Thyroid gland (tissue), 4 donors: Measurements from ENCODE around the gene AKT1S1. TPM values are rescaled to one million over a fixed set of nuclear protein-coding genes. Genes with fewer than 3 reads are reported as not detected.

Experiments used
- DNase-seq, 2 donors: peaks; one replicate each; pipeline ENCODE4 v3.0.0-alpha.2; 2019
- H3K27ac ChIP-seq, 3 donors: fragments of 200-600 bp; sonication (generic); 1 replicate in 2 of 3; 2 replicates in 1 of 3; pipeline ENCODE4 v1.5.1; 2016 to 2019; ENCODE audit warnings: mild to moderate bottlenecking in 1 of 3, moderate library complexity in 1 of 3
- H3K27me3 ChIP-seq: fragments of 200-600 bp; sonication (generic); one replicate; pipeline ENCODE4 v1.5.1; 2019
- H3K36me3 ChIP-seq, 2 donors: fragments of 200-600 bp; sonication (generic); one replicate each; pipeline ENCODE4 v1.5.1; 2016 to 2019
- H3K4me1 ChIP-seq, 2 donors: fragments of 200-600 bp; sonication (generic); one replicate each; pipeline ENCODE4 v1.5.1; 2017 to 2019
- H3K4me3 ChIP-seq, 3 donors: fragments of 200-600 bp; sonication (generic); replicated peaks in 1 of 3; 1 replicate in 2 of 3; 2 replicates in 1 of 3; pipeline ENCODE4 v1.5.1; 2016; ENCODE audit warnings: mild to moderate bottlenecking in 1 of 3
- H3K9me3 ChIP-seq: fragments of 200-600 bp; sonication (generic); one replicate; pipeline ENCODE4 v1.5.1; 2017
- POLR2A ChIP-seq, 2 donors: fragments of 450-650 bp; IDR thresholded peaks; one replicate each; pipeline ENCODE4 v1.6.1; 2017; ENCODE audit warnings: antibody characterized with exemption in 2 of 2, mild to moderate bottlenecking in 2 of 2, moderate library complexity in 1 of 2
- WGBS, 2 donors: methylation state at CpG; one replicate each; pipeline ENCODE4 v1.1.5; 2017; 5-methylcytosine and 5-hydroxymethylcytosine counted together
- intact Hi-C: fragments of 100-400 bp; cut with DNase I; formaldehyde crosslinking; loops from one replicate; pipeline ENCODE4 v1.15.1; 2023
- total RNA-seq, 4 donors: library from RNA; depleted of rRNA; stranded (reverse); fragments of >200 nt; gene quantifications; one replicate each; pipeline ENCODE4 v1.2.3, GENCODE V29; 2016
- TF ChIP-seq, protein P1 (sequence below), 6 experiments: fragments of 200-600 bp in 3 of 6; fragments of 450-650 bp in 3 of 6; sonication (generic) in 3 of 6; IDR thresholded peaks; one replicate each; pipeline ENCODE4 v1.5.1; 2016 to 2019; ENCODE audit warnings: antibody characterized with exemption in 6 of 6, mild to moderate bottlenecking in 2 of 6, inconsistent platforms in 1 of 6, moderate library complexity in 1 of 6

The AKT1S1 gene
- total RNA-seq, 4 donors from 2014 or later = 16.7 to 26.0 (median 21.5) TPM

DNA sequence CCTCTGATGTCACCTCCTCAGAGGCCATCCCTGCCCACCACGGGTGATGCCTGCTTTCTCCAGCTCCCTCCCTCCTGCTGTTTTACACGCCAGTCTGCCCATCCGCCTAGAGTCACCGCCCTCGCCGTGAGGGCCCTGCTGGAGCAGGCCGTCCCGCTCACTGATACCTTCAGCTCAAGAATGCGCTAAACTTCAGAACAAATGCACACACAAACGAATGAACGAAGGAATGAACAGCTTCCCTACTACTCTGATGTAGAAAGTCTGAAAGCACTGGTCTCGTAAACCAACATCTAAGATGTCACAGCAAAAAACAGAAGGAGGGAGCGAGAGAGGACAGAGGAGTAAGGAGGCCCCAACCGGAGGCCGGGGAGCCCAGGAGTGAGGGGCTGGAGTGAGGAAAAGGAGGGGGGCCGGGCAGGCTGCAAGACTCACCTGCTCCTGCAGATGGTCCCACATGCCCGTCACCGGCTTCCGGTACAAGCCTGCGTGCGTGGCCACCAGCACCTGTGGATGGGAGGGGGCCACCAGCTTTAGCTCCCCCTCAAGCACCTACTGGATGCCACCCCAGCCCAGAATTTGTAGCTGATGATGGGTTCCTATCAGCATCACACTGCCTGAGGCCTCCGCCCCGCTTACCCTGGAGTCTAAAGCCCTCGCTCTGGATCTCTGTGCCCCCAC, 13.8 kb downstream of the AKT1S1 start:
- H3K36me3 ChIP-seq = peaks cover 17 to 30% of the 10 kb centered on the region in 2 donors
- TF ChIP-seq, protein P1, sequence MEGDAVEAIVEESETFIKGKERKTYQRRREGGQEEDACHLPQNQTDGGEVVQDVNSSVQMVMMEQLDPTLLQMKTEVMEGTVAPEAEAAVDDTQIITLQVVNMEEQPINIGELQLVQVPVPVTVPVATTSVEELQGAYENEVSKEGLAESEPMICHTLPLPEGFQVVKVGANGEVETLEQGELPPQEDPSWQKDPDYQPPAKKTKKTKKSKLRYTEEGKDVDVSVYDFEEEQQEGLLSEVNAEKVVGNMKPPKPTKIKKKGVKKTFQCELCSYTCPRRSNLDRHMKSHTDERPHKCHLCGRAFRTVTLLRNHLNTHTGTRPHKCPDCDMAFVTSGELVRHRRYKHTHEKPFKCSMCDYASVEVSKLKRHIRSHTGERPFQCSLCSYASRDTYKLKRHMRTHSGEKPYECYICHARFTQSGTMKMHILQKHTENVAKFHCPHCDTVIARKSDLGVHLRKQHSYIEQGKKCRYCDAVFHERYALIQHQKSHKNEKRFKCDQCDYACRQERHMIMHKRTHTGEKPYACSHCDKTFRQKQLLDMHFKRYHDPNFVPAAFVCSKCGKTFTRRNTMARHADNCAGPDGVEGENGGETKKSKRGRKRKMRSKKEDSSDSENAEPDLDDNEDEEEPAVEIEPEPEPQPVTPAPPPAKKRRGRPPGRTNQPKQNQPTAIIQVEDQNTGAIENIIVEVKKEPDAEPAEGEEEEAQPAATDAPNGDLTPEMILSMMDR (IDR thresholded peaks at IDR 0.05) = no peak
- TF ChIP-seq POLR2A (IDR thresholded peaks at IDR 0.05) = no peak
- DNase-seq = no peak
- H3K4me3 ChIP-seq = no peak overlapping the region
- intact Hi-C loops = no loop called here
- no peaks in the 10 kb centered on the region for H3K9me3 ChIP-seq
- peaks cover 8 to 27% of the 10 kb centered on the region in 2 donors for H3K4me1 ChIP-seq
- H3K27me3 ChIP-seq = no peaks in the 10 kb centered on the region
- H3K27ac ChIP-seq = no peak overlapping the region
- WGBS, 2 donors = 93 to 94% methylated on average over 24 of the region's 24 CpGs

- Histone ChIP-seq H3K27ac (no peak overlapping the region), H3K4me1 (peaks cover 7 to 22% of the 10 kb centered on the region in 2 donors)
- 70 to 78% methylated on average over 28 to 41 of the region's 49 CpGs for WGBS, 2 donors
Measured at GRCh38 chr19:49862391-49863253, 14.5 kb downstream of the AKT1S1 start.

DNA sequence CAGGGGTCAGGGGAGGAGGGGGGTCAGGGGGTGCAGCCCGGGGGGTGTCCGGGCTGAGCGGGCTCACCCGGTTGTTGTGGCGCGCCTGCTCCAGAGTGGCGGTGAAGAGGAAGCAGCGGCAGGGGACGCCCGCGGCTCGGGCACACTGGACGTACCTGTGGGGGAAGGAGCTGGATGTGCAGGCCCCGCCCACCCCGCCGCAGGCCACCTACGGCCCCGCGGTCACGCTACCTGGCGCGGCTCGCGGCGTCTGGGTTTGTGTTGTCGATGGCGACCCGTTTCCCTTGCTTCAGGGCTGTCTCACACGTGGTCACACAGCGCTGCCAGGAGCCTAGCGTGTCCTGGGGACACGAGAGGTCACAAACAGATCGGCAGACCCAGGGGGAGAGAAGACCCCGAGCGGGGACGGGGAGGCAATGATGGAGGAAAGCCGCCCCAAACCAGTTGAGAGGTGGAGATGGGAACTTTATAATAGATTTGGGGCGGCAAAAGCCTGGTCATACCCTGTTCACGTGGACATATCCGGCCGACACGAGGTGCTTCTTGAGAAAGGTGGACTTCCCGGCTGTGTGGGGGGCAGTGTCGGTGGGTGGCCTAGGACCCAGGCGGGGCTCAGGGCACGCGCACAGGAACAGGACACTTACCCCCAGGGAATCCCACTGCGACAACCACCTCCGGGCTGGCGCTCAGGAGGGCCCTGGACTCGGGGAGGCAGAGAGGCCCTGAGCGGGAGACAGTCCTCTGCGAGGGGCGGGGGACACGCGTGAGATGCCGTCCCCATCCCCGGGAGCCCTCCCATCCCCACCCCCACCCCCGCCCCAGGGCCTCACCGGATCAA, 15.4 kb downstream of the AKT1S1 start:
- H3K4me3 ChIP-seq = no peak overlapping the region
- H3K4me1 ChIP-seq = peaks cover 6 to 22% of the 10 kb centered on the region in 2 donors
- peak in 1 of 2 donors; percentile 33 for DNase-seq
- 76 to 77% methylated on average over 49 to 51 of the region's 60 CpGs for WGBS, 2 donors
- no peaks in the 10 kb centered on the region for H3K9me3 ChIP-seq
- no peaks in the 10 kb centered on the region for H3K27me3 ChIP-seq
- H3K27ac ChIP-seq = no peak overlapping the region
- TF ChIP-seq, protein P1 (IDR thresholded peaks at IDR 0.05) = no peak
- no peak for TF ChIP-seq POLR2A (IDR thresholded peaks at IDR 0.05)
- intact Hi-C loops = no loop called here
- H3K36me3 ChIP-seq = peaks cover 32 to 42% of the 10 kb centered on the region in 2 donors

More at GRCh38 chr19:49862391-49863253, 14.5 kb downstream of the AKT1S1 start:
- TF ChIP-seq POLR2A (IDR thresholded peaks at IDR 0.05) = no peak
- TF ChIP-seq, protein P1 (IDR thresholded peaks at IDR 0.05) = no peak
- intact Hi-C loops = no loop called here
- DNase-seq = peak; percentile 40 to 44
- peaks cover 24 to 35% of the 10 kb centered on the region in 2 donors for H3K36me3 ChIP-seq
- H3K27me3 ChIP-seq = no peaks in the 10 kb centered on the region
- H3K9me3 ChIP-seq = no peaks in the 10 kb centered on the region
- H3K4me3 ChIP-seq = no peak overlapping the region

- Histone ChIP-seq H3K27me3 (no peaks in the 10 kb centered on the region), H3K4me3 (no peak overlapping the region), H3K4me1 (peaks cover 0 to 16% of the 10 kb centered on the region in 2 donors), H3K27ac (no peak overlapping the region), H3K36me3 (peaks cover 36 to 48% of the 10 kb centered on the region in 2 donors), H3K9me3 (no peaks in the 10 kb centered on the region)
- 42 to 54% methylated on average over 2 to 13 of the region's 13 CpGs for WGBS, 2 donors
- peak in 1 of 2 donors; percentile 35 for DNase-seq
- intact Hi-C loops = no loop called here
- TF ChIP-seq, protein P1 (IDR thresholded peaks at IDR 0.05) = no peak
- no peak for TF ChIP-seq POLR2A (IDR thresholded peaks at IDR 0.05)
Measured at GRCh38 chr19:49861107-49861506, 16.0 kb downstream of the AKT1S1 start.
